ENCODE data around the gene FLNC.

DNA sequence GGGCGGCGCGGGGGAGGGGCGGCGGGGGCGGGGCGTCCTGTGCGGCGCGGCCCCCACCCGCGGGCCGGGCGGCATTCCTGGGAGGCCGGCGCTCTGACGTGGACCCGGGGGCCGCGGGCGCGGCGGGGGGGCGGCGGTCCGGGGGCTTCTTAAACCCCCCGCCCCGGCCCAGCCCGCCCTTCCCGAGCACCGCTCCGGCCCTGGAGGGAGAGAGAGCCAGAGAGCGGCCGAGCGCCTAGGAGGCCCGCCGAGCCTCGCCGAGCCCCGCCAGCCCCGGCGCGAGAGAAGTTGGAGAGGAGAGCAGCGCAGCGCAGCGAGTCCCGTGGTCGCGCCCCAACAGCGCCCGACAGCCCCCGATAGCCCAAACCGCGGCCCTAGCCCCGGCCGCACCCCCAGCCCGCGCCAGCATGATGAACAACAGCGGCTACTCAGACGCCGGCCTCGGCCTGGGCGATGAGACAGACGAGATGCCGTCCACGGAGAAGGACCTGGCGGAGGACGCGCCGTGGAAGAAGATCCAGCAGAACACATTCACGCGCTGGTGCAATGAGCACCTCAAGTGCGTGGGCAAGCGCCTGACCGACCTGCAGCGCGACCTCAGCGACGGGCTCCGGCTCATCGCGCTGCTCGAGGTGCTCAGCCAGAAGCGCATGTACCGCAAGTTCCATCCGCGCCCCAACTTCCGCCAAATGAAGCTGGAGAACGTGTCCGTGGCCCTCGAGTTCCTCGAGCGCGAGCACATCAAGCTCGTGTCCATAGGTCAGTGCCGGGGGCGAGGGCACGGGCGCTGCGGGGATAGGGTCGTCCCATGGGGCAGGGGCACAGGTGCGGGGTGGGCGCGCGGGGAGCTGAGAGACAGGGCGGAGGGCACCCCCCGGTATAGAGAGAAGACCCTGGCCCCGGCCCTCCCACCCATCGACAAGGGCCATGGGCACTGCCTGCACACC is at the start of gene FLNC:
- TF ChIP-seq EP300 (IDR thresholded peaks at IDR 0.05; ENCODE audit: borderline replicate concordance in 1 of 2, low read depth in 1 of 2, low read length in 1 of 2) (no peak), NRF1 (IDR thresholded peaks at IDR 0.05; ENCODE audit: low read depth, low read length) (no peak), GABPA (IDR thresholded peaks at IDR 0.05; ENCODE audit: low read depth) (no peak), SMC3 (IDR thresholded peaks at IDR 0.05; ENCODE audit: low read depth, low read length) (no peak), ELF1 (IDR thresholded peaks at IDR 0.05) (no peak), SIN3A (IDR thresholded peaks at IDR 0.05; ENCODE audit: borderline replicate concordance, low read depth, low read length) (peak; percentile 69; the same call in 1 of the 2 replicates), POLR2AphosphoS5 (IDR thresholded peaks at IDR 0.05; ENCODE audit: low read depth, low read length) (peak; percentile 93), RAD21 (IDR thresholded peaks at IDR 0.05; ENCODE audit: low read length) (no peak), TEAD4 (IDR thresholded peaks at IDR 0.05; ENCODE audit: borderline replicate concordance, insufficient read depth) (peak; percentile 83; the same call in 1 of the 2 replicates)
- TF ChIP-seq, protein P1, sequence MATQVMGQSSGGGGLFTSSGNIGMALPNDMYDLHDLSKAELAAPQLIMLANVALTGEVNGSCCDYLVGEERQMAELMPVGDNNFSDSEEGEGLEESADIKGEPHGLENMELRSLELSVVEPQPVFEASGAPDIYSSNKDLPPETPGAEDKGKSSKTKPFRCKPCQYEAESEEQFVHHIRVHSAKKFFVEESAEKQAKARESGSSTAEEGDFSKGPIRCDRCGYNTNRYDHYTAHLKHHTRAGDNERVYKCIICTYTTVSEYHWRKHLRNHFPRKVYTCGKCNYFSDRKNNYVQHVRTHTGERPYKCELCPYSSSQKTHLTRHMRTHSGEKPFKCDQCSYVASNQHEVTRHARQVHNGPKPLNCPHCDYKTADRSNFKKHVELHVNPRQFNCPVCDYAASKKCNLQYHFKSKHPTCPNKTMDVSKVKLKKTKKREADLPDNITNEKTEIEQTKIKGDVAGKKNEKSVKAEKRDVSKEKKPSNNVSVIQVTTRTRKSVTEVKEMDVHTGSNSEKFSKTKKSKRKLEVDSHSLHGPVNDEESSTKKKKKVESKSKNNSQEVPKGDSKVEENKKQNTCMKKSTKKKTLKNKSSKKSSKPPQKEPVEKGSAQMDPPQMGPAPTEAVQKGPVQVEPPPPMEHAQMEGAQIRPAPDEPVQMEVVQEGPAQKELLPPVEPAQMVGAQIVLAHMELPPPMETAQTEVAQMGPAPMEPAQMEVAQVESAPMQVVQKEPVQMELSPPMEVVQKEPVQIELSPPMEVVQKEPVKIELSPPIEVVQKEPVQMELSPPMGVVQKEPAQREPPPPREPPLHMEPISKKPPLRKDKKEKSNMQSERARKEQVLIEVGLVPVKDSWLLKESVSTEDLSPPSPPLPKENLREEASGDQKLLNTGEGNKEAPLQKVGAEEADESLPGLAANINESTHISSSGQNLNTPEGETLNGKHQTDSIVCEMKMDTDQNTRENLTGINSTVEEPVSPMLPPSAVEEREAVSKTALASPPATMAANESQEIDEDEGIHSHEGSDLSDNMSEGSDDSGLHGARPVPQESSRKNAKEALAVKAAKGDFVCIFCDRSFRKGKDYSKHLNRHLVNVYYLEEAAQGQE (IDR thresholded peaks at IDR 0.05; ENCODE audit: low read depth, low read length), result 0 out of 2 replicates have a peak, but pooled peaks have one; percentile 23
- TF ChIP-seq, protein P2, sequence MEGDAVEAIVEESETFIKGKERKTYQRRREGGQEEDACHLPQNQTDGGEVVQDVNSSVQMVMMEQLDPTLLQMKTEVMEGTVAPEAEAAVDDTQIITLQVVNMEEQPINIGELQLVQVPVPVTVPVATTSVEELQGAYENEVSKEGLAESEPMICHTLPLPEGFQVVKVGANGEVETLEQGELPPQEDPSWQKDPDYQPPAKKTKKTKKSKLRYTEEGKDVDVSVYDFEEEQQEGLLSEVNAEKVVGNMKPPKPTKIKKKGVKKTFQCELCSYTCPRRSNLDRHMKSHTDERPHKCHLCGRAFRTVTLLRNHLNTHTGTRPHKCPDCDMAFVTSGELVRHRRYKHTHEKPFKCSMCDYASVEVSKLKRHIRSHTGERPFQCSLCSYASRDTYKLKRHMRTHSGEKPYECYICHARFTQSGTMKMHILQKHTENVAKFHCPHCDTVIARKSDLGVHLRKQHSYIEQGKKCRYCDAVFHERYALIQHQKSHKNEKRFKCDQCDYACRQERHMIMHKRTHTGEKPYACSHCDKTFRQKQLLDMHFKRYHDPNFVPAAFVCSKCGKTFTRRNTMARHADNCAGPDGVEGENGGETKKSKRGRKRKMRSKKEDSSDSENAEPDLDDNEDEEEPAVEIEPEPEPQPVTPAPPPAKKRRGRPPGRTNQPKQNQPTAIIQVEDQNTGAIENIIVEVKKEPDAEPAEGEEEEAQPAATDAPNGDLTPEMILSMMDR (IDR thresholded peaks at IDR 0.05), result no peak
- TF ChIP-seq, protein P3, sequence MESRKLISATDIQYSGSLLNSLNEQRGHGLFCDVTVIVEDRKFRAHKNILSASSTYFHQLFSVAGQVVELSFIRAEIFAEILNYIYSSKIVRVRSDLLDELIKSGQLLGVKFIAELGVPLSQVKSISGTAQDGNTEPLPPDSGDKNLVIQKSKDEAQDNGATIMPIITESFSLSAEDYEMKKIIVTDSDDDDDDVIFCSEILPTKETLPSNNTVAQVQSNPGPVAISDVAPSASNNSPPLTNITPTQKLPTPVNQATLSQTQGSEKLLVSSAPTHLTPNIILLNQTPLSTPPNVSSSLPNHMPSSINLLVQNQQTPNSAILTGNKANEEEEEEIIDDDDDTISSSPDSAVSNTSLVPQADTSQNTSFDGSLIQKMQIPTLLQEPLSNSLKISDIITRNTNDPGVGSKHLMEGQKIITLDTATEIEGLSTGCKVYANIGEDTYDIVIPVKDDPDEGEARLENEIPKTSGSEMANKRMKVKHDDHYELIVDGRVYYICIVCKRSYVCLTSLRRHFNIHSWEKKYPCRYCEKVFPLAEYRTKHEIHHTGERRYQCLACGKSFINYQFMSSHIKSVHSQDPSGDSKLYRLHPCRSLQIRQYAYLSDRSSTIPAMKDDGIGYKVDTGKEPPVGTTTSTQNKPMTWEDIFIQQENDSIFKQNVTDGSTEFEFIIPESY (IDR thresholded peaks at IDR 0.05; ENCODE audit: borderline replicate concordance, low read depth), result no peak
- TF ChIP-seq, protein P4, sequence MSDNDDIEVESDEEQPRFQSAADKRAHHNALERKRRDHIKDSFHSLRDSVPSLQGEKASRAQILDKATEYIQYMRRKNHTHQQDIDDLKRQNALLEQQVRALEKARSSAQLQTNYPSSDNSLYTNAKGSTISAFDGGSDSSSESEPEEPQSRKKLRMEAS (IDR thresholded peaks at IDR 0.05; ENCODE audit: low read depth), result peak; percentile 52; the same call in 1 of the 2 replicates

Data from SK-N-SH (cell line).